ENCODE results near the gene PCDH12.

- TF ChIP-seq, protein P1, sequence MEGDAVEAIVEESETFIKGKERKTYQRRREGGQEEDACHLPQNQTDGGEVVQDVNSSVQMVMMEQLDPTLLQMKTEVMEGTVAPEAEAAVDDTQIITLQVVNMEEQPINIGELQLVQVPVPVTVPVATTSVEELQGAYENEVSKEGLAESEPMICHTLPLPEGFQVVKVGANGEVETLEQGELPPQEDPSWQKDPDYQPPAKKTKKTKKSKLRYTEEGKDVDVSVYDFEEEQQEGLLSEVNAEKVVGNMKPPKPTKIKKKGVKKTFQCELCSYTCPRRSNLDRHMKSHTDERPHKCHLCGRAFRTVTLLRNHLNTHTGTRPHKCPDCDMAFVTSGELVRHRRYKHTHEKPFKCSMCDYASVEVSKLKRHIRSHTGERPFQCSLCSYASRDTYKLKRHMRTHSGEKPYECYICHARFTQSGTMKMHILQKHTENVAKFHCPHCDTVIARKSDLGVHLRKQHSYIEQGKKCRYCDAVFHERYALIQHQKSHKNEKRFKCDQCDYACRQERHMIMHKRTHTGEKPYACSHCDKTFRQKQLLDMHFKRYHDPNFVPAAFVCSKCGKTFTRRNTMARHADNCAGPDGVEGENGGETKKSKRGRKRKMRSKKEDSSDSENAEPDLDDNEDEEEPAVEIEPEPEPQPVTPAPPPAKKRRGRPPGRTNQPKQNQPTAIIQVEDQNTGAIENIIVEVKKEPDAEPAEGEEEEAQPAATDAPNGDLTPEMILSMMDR (IDR thresholded peaks at IDR 0.05): no peak
- TF ChIP-seq POLR2A (IDR thresholded peaks at IDR 0.05) (no peak), EP300 (IDR thresholded peaks at IDR 0.05) (no peak)
Measured at GRCh38 chr5:141989720-141990119, 31.7 kb upstream of the PCDH12 start.
